Regular cardiac myocyte (primary cell): ENCODE data around the gene SEL1L3. TPM values are rescaled to one million over a fixed set of nuclear protein-coding genes. Genes with fewer than 3 reads are reported as not detected.

Experiments used
- total RNA-seq: library from RNA; depleted of rRNA; stranded (reverse); fragments of >200 nt; gene quantifications from 2 replicates; pipeline ENCODE4 v1.2.3, GENCODE V29; 2014

The SEL1L3 gene
- 68.8 and 126 TPM in 2 replicates for total RNA-seq

GRCh38 chr4:25862411-25863346 is at the start of gene SEL1L3:
Gene SEL1L3 (minus strand): TSS chr4:25862988. CDS start chr4:25862836, 152 bp downstream.

Other genes starting within 250 kb of the SEL1L3 start
- gene SLC34A2, start 207.1 kb downstream of the SEL1L3 start, total RNA-seq = under 0.01 and 0.28 TPM in 2 replicates
- 25.1 and 28.2 TPM in 2 replicates for gene SMIM20, start 51.2 kb upstream of the SEL1L3 start, total RNA-seq